ENCODE results near the gene HOXA6. TPM values are rescaled to one million over a fixed set of nuclear protein-coding genes. Genes with fewer than 3 reads are reported as not detected.

HOXA6 gene
- total and polyA plus RNA-seq, 2 experiments from 2014 or later: not detected

GRCh38 chr7:27113991-27114769 is 33.4 kb downstream of the HOXA6 start:
- Histone ChIP-seq H3K36me3 (ENCODE audit: insufficient read depth) (no peaks in the 10 kb centered on the region), H2AFZ (no peak overlapping the region), H3K4me1 (ENCODE audit: insufficient read depth) (peaks cover 31% of the 10 kb centered on the region), H3K27ac (ENCODE audit: low read depth) (no peak overlapping the region), H3K9me2 (ENCODE audit: insufficient read depth) (no peaks in the 10 kb centered on the region), H3K27me3 (ENCODE audit: insufficient read depth) (peaks cover 97% of the 10 kb centered on the region), H3K4me3 (peak overlapping the region; percentile 34; the same call in 1 of the 2 replicates), H3K79me2 (replicated peaks; ENCODE audit: insufficient read depth) (no peaks in the 10 kb centered on the region), H4K20me1 (replicated peaks; ENCODE audit: insufficient read depth) (peaks cover 66% of the 10 kb centered on the region), H3F3A (replicated peaks; ENCODE audit: low read depth) (peaks cover 49% of the 10 kb centered on the region), H3K4me2 (peak overlapping the region; percentile 48; the same call in 1 of the 2 replicates)
- H3K4me1 Mint-ChIP-seq: peaks cover 13% of the 10 kb centered on the region
- DNase-seq (ENCODE audit: low spot score): peak; percentile 41
- peaks cover 12% of the 10 kb centered on the region; the same call in 2 of the 3 replicates for H3K9me3 Mint-ChIP-seq
- ATAC-seq: no peak; the same call in 2 of the 3 replicates
- TF ChIP-seq ZNF462 (CRISPR knock-in tag; IDR thresholded peaks at IDR 0.05) (no peak), EZH2phosphoT487 (IDR thresholded peaks at IDR 0.05; ENCODE audit: unreplicated experiment) (peak; percentile 91), NANOG (IDR thresholded peaks at IDR 0.05; ENCODE audit: borderline replicate concordance) (no peak), EZH2 (IDR thresholded peaks at IDR 0.05; ENCODE audit: low read depth, unreplicated experiment) (peak; percentile 99)
- H3K27me3 Mint-ChIP-seq (ENCODE audit: insufficient read depth, low read depth, poor library complexity): peaks cover 95% of the 10 kb centered on the region
- H3K4me3 Mint-ChIP-seq: peak overlapping the region; percentile 37; the same call in 1 of the 3 replicates
- H3K27ac Mint-ChIP-seq: no peak overlapping the region
- no peaks in the 10 kb centered on the region for H3K36me3 Mint-ChIP-seq (ENCODE audit: low read depth)

Data from GM23338 (cell line).